Activated T-cell treated with anti-CD3 and anti-CD28 coated beads for 4 hours (primary cell): ENCODE data around the gene CALML4.
"Not testable (repeated sequence)": the region's sequence is repeated elsewhere in the genome, so short reads cannot be mapped to it uniquely, and the experiment has no call there.

Experiments
- DNase-seq: peaks from one replicate; pipeline ENCODE4 v3.0.0-alpha.2; 2020

The CALML4 gene

DNA sequence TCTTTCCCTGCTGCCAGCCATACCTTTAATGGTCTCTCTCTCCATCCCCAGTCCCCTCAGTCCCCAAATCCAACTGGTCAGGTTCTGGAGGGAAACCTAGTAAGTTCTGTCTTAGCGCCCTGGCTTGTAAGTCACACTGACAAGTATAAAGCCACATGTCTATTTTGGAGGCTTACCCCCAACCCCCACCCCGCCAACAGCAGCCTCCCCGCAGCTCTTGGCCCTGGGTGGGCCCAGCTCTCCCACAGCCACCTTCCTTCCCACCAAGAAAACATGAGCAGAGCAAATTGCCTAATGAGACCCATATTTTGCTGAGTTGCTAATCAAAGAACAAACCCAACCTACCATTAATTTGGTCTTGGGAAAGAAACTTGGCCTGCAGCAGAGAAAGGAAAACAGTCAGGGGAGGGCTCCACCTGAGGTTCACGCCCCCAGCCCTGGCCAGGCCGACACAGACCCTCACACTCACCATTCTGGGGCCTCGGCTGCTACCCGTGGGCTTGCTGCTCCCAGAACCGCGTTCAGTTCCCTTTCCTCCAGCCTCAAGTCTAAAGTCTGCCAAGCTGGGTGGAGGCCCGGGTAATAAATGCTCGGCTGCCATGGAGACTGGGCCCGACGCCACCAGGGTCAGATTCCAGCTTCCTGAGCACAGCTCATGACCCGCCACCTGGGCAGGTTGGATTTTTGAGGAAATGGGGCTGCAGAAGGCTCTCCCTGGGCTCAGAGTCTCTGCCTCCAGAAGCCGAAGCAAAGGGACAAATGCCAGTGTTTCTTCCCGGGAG, at the start of gene CALML4:
CALML4 (minus strand) TSS at position 557 of the 782 bp plus-strand sequence; CDS start at position 472, 85 bp downstream.
- no peak for DNase-seq

DNA sequence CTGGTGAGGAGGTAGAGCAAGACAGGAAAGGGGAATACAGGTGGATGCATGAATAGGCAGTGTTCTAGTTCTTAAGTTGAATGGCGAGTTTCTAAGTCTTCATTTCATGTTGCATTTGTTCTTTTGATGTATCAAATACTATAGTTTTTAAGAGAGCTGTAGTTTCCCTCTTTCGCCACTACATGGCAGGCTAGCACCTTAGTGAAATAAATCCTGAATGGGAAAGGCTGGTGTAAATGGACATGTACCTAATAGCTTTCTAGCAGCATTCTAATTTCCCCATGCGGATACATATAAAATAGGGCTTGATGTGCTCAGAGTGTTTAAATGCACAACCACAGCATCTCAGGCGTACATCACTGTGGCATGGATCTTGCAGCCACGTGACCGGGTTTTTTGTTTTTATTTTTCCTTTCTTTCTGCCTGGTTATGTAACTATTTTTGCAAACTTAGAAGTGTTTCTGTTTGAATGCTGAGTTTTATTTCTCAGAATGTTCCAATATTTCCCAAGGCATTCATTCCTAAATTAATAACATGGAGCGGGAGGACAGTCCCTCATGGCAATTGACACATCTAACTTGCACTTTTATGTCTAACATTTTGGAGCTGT, 47.9 kb upstream of the CALML4 start:
- no peak for DNase-seq

- DNase-seq, result no peak
Observed at GRCh38 chr15:68249058-68249713, 44.1 kb upstream of the CALML4 start.

DNA sequence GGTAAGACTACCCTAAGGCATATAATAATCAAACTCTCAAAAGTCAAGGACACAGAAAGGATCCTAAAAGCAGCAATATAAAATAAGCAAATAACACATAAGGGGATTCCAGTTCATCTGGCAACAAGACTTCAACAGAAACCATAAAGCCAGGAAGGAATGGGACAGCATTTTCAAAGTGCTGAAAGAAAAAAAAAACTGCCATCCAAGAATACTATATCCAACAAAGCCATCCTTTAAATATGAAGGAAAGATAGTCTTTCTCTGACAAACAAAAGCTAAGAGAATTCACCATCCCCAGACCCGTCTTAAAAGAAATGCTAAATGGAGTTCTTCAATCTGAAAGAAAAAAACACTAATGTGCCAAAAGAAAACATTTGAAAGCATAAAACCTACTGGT, 39.1 kb upstream of the CALML4 start:
- DNase-seq, result no peak

- no peak for DNase-seq
Observed at GRCh38 chr15:68241088-68241935, 36.2 kb upstream of the CALML4 start.

DNA sequence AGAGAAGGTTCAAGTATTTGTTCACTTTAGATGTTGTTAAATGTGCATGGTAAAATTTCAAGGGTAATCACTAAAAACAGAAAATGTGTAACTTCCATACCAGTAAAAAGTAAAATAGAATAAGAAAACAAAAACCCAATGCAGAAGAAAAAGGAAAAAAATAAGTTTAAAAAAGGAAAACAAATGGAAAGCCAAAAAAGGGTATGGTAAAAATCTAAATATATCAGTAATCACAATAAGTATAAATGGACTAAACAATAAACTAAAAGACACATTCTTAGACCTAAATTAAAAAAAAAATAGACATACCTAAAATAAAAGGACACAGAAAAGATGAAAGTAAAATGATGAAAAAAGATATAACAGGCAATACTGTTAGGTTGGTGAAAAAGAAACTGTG, 33.9 kb upstream of the CALML4 start:
- no peak for DNase-seq

GRCh38 chr15:68235022-68235421, 29.9 kb upstream of the CALML4 start:
- DNase-seq, result no peak

DNA sequence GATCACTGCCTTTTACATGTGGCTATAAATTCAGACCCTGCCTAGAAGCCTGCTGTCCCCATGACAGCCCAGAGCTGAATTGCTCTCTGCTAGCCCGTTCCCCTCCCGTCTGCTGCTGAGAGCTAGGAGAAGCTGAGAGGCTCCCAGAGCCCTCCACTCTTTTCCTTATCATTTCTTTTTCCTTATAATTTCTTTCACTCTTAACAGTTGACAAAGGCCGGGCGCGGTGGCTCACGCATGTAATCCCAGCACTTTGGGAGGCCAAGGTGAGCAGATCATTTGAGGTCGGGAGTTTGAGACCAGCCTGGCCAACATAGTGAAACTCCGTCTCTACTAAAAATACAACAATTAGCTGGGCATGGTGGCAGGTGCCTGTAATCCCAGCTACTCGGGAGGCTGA, 29.4 kb upstream of the CALML4 start:
- not testable (repeated sequence) for DNase-seq

DNA sequence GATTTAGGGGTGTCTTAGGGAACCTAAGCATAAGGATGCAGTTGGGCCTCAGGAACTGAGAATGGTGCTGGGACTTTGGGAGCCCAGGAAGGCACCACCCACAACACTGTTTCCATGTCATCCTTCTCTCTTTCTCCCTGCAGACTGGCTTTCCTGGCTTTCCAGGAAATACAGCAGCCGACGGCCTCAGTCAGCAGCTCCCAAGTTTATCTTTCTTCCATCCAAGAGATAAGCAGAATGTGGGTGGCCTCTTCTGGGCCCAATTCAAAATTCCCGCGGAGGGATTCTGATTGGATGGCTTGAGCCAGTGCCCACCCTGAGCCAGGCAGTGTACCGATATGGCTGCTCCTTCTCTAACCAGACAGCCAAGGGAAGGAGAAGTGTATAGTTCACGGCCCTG, 28.9 kb upstream of the CALML4 start:
- no peak for DNase-seq

- DNase-seq, result no peak
Observed at GRCh38 chr15:68232937-68233336, 27.8 kb upstream of the CALML4 start.

DNA sequence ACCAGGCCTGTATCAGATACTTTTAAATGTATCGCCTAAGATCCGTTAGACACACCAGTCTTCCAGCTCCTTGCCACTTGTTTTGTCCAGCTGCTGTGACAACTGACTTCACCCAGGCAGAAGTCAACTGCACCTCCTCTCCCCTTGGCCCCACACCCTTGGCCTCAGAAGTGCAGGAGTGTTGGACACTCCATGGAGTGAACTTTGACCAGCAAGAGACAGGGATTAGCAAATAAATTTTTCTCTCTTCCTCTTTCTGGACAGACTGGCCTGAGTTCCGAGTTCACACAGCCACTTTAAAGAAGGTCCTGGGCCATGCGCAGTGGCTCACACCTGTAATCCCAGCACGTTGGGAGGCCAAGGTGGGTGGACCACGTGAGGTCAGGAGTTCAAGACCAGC, 27.3 kb upstream of the CALML4 start:
- DNase-seq, result no peak

DNA sequence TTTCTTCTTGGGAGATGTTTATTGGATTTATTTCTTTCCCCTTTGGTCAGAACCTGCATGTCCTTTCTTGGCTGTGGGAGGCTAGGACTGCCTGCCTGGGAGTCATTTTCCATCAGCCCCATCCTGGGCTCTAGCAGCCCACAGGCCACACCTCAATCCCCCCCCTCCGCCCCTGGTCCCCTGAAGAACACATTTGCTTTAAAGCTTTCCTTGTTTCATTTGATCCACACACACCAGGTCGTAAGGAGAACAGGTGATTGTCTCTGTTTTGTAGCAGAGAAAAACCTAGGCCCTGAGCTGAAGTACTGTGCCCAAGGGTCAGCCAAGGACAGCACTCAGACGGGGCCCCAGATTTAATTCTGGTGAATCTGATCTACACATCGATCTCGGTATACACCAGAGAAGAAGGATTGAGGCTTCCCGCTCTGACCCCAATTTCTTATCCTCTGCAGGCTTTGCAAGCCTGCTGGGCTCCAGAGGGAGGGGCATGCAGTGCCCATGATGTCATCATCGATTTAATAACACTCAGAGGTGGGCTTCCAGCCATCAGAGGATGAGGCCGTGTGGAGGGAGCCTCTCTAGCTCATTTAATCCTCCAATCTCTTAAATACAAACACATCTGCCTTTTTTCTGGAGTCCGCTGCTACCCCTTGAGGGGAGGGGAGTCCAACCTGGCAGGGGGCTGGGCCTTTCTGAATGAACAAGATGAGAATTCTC, 26.1 kb upstream of the CALML4 start:
- DNase-seq, result no peak

- no peak for DNase-seq
Observed at GRCh38 chr15:68230157-68231100, 25.3 kb upstream of the CALML4 start.

DNA sequence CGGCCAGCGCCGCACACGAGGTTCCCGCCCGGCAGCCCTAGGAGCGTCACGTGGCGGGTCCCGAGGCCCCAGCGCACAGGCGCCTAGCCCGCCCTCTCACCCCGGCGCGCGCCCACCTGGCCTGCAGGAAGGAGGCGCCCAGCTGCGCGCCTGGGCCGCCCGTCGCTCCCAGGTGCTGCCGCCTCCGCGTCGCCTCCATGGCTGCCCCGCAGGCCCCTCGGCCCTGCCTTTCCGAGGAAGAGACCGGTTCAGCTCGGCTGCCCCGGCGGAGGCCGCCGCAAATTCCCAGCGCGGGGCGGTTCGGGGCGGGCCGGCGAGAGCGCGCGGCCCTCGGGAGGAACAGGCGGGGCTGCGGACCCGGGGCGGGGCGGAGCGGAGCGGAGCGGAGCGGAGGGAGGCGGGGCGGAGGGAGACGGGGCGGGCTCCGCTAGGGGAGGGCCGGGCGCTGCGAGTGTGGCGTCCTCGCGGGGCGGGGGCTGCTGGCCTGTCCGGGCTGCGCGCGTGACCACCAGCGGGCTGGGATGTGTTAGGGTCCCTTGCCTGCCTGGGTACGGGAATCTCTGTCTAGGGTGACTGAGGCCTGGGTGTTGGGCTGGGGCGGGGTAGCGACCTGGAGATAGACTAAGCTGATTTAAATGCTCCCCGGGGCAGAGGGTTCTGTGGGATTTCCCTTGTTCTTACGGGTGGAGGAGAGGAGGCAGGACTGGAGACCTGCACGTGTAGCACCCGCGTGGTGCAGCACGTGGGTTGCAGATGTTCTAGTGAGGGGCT, 24.4 kb upstream of the CALML4 start, which contains the start of gene CLN6:
CLN6 (minus strand) TSS at position 343 of the 771 bp plus-strand sequence; CDS start at position 199, 144 bp downstream.
- peak; percentile 70 for DNase-seq

GRCh38 chr15:68228971-68229385, 23.8 kb upstream of the CALML4 start:
- DNase-seq, result no peak

GRCh38 chr15:68228143-68228970, 23.2 kb upstream of the CALML4 start:
- no peak for DNase-seq

DNA sequence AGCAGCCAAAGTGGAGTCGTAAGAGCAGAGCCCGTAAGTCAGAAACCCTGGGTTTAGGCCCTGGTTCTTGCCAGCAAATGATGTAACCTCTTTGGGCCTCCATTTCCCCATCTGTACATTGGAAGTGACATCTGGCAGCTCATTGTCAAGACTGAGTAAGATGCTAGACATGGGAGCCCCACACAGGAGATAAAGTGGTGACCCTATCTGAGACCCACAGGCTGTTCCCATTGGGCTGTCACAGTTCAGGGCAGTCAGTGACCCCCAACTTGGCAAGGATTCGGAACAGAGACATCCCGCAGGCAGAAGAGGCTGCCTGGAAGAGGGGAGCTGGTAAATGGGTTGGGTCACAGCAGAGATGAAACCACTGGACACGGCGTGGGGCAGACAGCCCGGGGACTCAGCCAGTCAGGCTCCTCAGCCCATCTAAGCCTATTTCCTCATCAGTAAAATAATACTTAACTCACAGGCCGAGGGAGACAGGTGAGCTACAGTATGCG, 22.6 kb upstream of the CALML4 start:
- no peak for DNase-seq

GRCh38 chr15:68225442-68225841, 20.3 kb upstream of the CALML4 start:
- not testable (repeated sequence) for DNase-seq
